Tongue (tissue), 2 donors: ENCODE results near the gene NGFR. TPM values are rescaled to one million over a fixed set of nuclear protein-coding genes. Genes with fewer than 3 reads are reported as not detected.

ENCODE experiments used
- DNase-seq: peaks from one replicate; pipeline ENCODE4 v3.0.0-alpha.2; 2015
- total RNA-seq: library from RNA; depleted of rRNA; stranded (reverse); fragments of >200 nt; gene quantifications from one replicate; pipeline ENCODE4 v1.2.3, GENCODE V29; 2014

Gene NGFR
- total RNA-seq, 1 donor from 2014 or later, result 59.2 TPM

GRCh38 chr17:49518346-49519078, 23.4 kb downstream of the NGFR start:
- no peak for DNase-seq

GRCh38 chr17:49519781-49520180, 24.7 kb downstream of the NGFR start:
- peak; percentile 87 for DNase-seq

GRCh38 chr17:49520386-49521087, 25.4 kb downstream of the NGFR start:
- DNase-seq, result no peak

GRCh38 chr17:49521088-49521450, 26.0 kb downstream of the NGFR start:
- DNase-seq, result no peak

GRCh38 chr17:49521471-49522356, 26.6 kb downstream of the NGFR start:
- peak; percentile 74 for DNase-seq

- DNase-seq, result no peak
These were observed 27.3 kb downstream of the NGFR start for GRCh38 chr17:49522357-49522890.

- no peak for DNase-seq
These were observed 28.1 kb downstream of the NGFR start for GRCh38 chr17:49523196-49523595.

- DNase-seq, result peak; percentile 55
These were observed 28.8 kb downstream of the NGFR start for GRCh38 chr17:49523706-49524472.

GRCh38 chr17:49524473-49525359, 29.6 kb downstream of the NGFR start:
- peak; percentile 87 for DNase-seq

GRCh38 chr17:49525831-49526741, 31.0 kb downstream of the NGFR start:
- peak; percentile 73 for DNase-seq

- peak; percentile 26 for DNase-seq
These were observed 33.0 kb downstream of the NGFR start for GRCh38 chr17:49527927-49528651.

- no peak for DNase-seq
These were observed 33.9 kb downstream of the NGFR start for GRCh38 chr17:49528966-49529365.

- no peak for DNase-seq
These were observed 35.0 kb downstream of the NGFR start for GRCh38 chr17:49530118-49530517.

GRCh38 chr17:49543860-49544259, 48.8 kb downstream of the NGFR start:
- no peak for DNase-seq

- no peak for DNase-seq
These were observed 50.0 kb downstream of the NGFR start for GRCh38 chr17:49545007-49545660.

GRCh38 chr17:49545806-49546545, 50.9 kb downstream of the NGFR start:
- DNase-seq, result peak; percentile 88
